Stomach (tissue), 9 donors: ENCODE measurements around the gene CENPP. TPM values are rescaled to one million over a fixed set of nuclear protein-coding genes. Genes with fewer than 3 reads are reported as not detected.
A peak's percentile ranks its signal among the peaks of the same experiment; 100 is the strongest.
"Not testable (repeated sequence)": the region's sequence is repeated elsewhere in the genome, so short reads cannot be mapped to it uniquely, and the experiment has no call there.

Experiments used
- DNase-seq, 2 donors: peaks; one replicate each; pipeline versions ENCODE4 v3.0.0 to v3.0.0-alpha.2; 2013 to 2019
- H3K27ac ChIP-seq, 5 donors: fragments of 200-600 bp in 4 of 5; sonication (generic) in 4 of 5; one replicate each; pipeline ENCODE4 v1.5.1; 2013 to 2019; ENCODE audit warnings: mild to moderate bottlenecking in 1 of 5, moderate library complexity in 1 of 5
- H3K27me3 ChIP-seq, 3 donors: fragments of 200-600 bp; sonication (generic); one replicate each; pipeline ENCODE4 v1.5.1; 2017 to 2019; ENCODE audit warnings: mixed run types in 1 of 3
- H3K36me3 ChIP-seq, 4 donors: fragments of 200-600 bp; sonication (generic); 1 replicate in 3 of 4; 2 replicates in 1 of 4; pipeline ENCODE4 v1.5.1; 2016 to 2019
- H3K4me1 ChIP-seq, 4 donors: fragments of 200-600 bp; sonication (generic); one replicate each; pipeline ENCODE4 v1.5.1; 2016 to 2019
- H3K4me3 ChIP-seq, 4 donors: fragments of 200-600 bp; sonication (generic) in 3 of 4; one replicate each; pipeline ENCODE4 v1.5.1; 2016 to 2019; ENCODE audit warnings: mild to moderate bottlenecking in 1 of 4
- H3K9me3 ChIP-seq, 4 donors: fragments of 200-600 bp; sonication (generic); one replicate each; pipeline ENCODE4 v1.5.1; 2016 to 2019
- CTCF ChIP-seq, 7 experiments: fragments of 450-650 bp in 4 of 7; fragments of 200-600 bp in 3 of 7; sonication (generic) in 3 of 7; IDR thresholded peaks; one replicate each; pipeline ENCODE4 v1.5.1; 2016 to 2019; ENCODE audit warnings: antibody characterized with exemption in 7 of 7, control low read depth in 2 of 7, mild to moderate bottlenecking in 1 of 7
- EP300 ChIP-seq: sonication (generic); formaldehyde crosslinking; IDR thresholded peaks from one replicate; pipeline ENCODE4 v1.6.1; 2017; ENCODE audit warnings: antibody characterized with exemption
- POLR2A ChIP-seq, 4 donors: fragments of 450-650 bp; IDR thresholded peaks; one replicate each; pipeline ENCODE4 v1.6.1; 2016; ENCODE audit warnings: antibody characterized with exemption in 4 of 4, control low read depth in 2 of 4, mild to moderate bottlenecking in 1 of 4, moderate library complexity in 1 of 4
- POLR2AphosphoS5 ChIP-seq, 3 donors: sonication (generic); formaldehyde crosslinking; IDR thresholded peaks; one replicate each; pipeline ENCODE4 v1.6.1; 2016; ENCODE audit warnings: antibody characterized with exemption in 3 of 3
- WGBS, 5 donors: extraction: QIAGEN DNeasy Blood & Tissue Kit in 3 of 5; methylation state at CpG; one replicate each; pipeline versions ENCODE4 v1.1.5 to v1.1.7; 2013 to 2018; 5-methylcytosine and 5-hydroxymethylcytosine counted together
- intact Hi-C: fragments of 100-400 bp; cut with DNase I; formaldehyde crosslinking; loops from one replicate; pipeline ENCODE4 v1.15.1; 2023; ENCODE audit warnings: low total_unique reads
- polyA plus RNA-seq, 3 donors: library from polyadenylated mRNA; stranded (reverse); fragments of 200-250 nt; gene quantifications; one replicate each; pipeline ENCODE4 v1.2.3, GENCODE V29; 2013
- total RNA-seq, 5 donors: library from RNA; depleted of rRNA; stranded (reverse); fragments of >200 nt; gene quantifications; one replicate each; pipeline versions ENCODE4 v1.1.0 to v1.2.3, GENCODE V29; 2014 to 2016
- donor health status: healthy with polysubstance abuse.
- donor health status: Bipolar disorder and iron deficiency.
- donor health status: healthy.

The CENPP gene
- total and polyA plus RNA-seq, 8 donors = 1.3 to 37.9 (median 3.2) TPM

DNA sequence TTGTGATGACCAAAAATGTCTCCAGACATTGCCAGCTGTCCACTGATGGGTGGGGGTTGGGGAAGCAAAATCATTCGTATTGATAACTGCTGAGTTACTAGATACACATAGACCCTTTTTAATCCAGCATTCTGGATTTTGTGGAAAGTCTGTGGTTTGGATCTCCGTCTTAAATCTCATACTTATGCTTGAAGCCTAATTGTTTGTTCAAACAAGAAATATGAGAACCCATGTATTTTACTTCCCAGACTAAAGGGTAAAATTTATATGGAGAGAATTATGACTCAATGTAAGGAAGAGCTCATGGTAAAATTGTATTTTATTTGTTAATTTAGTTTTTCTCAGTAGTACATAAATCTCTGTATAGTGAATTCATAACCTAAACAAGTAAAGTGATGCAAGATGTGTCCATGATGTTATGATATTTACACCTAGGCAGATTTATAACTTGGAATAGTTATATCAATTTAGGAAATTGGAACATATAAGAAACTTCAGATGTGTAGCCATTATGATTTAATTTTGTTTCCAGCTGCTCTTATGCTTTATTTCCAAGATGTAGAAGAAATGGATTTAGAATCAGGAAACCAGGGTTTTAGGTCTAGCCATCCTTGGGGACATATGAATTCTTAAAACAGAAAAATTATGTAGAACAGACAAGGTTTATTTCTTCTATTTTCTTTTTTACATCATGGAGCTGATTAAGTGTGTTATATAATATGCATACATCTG is 83.2 kb downstream of the CENPP start:
- no peak for DNase-seq
- Histone ChIP-seq H3K27me3 (no peaks in the 10 kb centered on the region), H3K27ac (no peak overlapping the region), H3K4me3 (no peak overlapping the region), H3K36me3 (no peaks in the 10 kb centered on the region), H3K9me3 (no peaks in the 10 kb centered on the region), H3K4me1 (peaks cover 0 to 15% (median 7%) of the 10 kb centered on the region in 4 donors)
- 85 to 94% (median 89%) methylated on average over 2 of the region's 2 CpGs for WGBS, 5 donors
- intact Hi-C loops = no loop called here
- TF ChIP-seq POLR2A (IDR thresholded peaks at IDR 0.05) = no peak
- TF ChIP-seq POLR2AphosphoS5 (IDR thresholded peaks at IDR 0.05) = no peak

- WGBS, 5 donors = 78 to 88% (median 84%) methylated on average over 4 of the region's 4 CpGs
- H3K36me3 ChIP-seq, H3K9me3 ChIP-seq, H3K27me3 ChIP-seq, intact Hi-C loops, H3K27ac ChIP-seq, H3K4me3 ChIP-seq, DNase-seq, H3K4me1 ChIP-seq: not testable (repeated sequence)
Measured at GRCh38 chr9:92411157-92411556, 85.4 kb downstream of the CENPP start.

DNA sequence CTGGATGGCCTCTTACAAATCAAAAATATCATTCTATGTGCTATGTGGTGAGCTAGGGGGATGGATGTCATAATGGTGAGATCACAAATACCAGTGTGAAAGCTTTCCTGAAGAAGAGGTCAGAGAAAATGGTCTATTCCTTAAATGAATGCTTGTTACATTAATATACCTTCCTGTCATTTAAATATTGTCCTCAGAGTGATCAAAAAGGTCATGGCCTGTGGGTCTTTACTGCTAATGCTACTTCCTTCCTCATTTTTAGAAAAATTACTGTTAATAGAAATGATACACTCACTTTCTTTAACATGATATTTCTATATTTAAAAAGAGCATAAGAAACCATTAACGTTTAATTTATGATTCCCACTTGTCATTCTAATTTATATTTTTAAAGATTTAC is 88.8 kb downstream of the CENPP start:
- Histone ChIP-seq H3K9me3 (no peaks in the 10 kb centered on the region), H3K27ac (no peak overlapping the region), H3K4me3 (no peak overlapping the region), H3K36me3 (no peaks in the 10 kb centered on the region), H3K4me1 (no peaks in the 10 kb centered on the region), H3K27me3 (no peaks in the 10 kb centered on the region)
- WGBS, 5 donors = 49 to 83% (median 65%) methylated on average over 1 of the region's 1 CpG
- intact Hi-C loops = no loop called here
- TF ChIP-seq POLR2AphosphoS5 (IDR thresholded peaks at IDR 0.05) (no peak), CTCF (IDR thresholded peaks at IDR 0.05) (no peak), POLR2A (IDR thresholded peaks at IDR 0.05) (no peak), EP300 (no peak)
- no peak for DNase-seq

GRCh38 chr9:92422611-92423338 is 97.0 kb downstream of the CENPP start:
- 66 to 91% (median 80%) methylated on average over 2 of the region's 2 CpGs for WGBS, 5 donors
- Histone ChIP-seq H3K27ac (no peak overlapping the region), H3K36me3 (no peaks in the 10 kb centered on the region), H3K9me3 (no peaks in the 10 kb centered on the region), H3K4me1 (peaks cover 0 to 30% (median 11%) of the 10 kb centered on the region in 4 donors), H3K4me3 (peak overlapping the region in 1 of 4 donors; percentile 14), H3K27me3 (no peaks in the 10 kb centered on the region)
- no peak for DNase-seq
- intact Hi-C loops = no loop called here
- TF ChIP-seq POLR2AphosphoS5 (IDR thresholded peaks at IDR 0.05) (no peak), CTCF (IDR thresholded peaks at IDR 0.05) (no peak), POLR2A (IDR thresholded peaks at IDR 0.05) (no peak), EP300 (no peak)

DNA sequence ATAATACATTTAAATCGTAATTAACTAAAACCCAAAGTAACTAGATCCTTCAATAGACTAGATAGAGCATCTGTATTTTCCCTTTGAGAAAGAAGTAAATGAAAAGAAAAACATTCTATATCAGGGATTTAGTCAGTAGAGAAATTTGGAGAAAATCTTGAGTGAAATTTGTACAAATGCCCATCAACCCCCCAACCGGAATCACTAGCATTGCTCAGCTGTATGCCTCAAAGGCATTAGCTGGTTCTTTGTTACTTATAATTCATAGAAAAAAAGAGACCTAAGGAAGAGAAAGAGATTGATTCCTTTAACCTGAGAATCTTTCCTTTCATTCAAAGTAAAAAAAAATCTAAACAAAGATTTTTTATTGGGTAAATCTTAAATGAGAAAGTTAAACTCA is 97.9 kb downstream of the CENPP start:
- DNase-seq = no peak
- Histone ChIP-seq H3K27me3 (no peaks in the 10 kb centered on the region), H3K9me3 (no peaks in the 10 kb centered on the region), H3K27ac (no peak overlapping the region), H3K4me3 (peak overlapping the region; percentile 8 to 19 (median 12)), H3K4me1 (peaks cover 0 to 30% (median 11%) of the 10 kb centered on the region in 4 donors), H3K36me3 (no peaks in the 10 kb centered on the region)
- no peak for TF ChIP-seq POLR2A (IDR thresholded peaks at IDR 0.05)
- TF ChIP-seq CTCF (IDR thresholded peaks at IDR 0.05) = no peak
- TF ChIP-seq POLR2AphosphoS5 (IDR thresholded peaks at IDR 0.05) = no peak
- TF ChIP-seq EP300 = no peak
- intact Hi-C loops = no loop called here
- WGBS, 5 donors = 86 to 95% (median 90%) methylated on average over 2 of the region's 2 CpGs
